ENCODE measurements around the gene OSBPL10. TPM values are rescaled to one million over a fixed set of nuclear protein-coding genes. Genes with fewer than 3 reads are reported as not detected.

OSBPL10 gene
- total and polyA plus RNA-seq, 4 donors, result 3.9 to 33.0 (median 13.1) TPM

- no peaks in the 10 kb centered on the region for H3K9me3 ChIP-seq (ENCODE audit: control insufficient read depth in 4 of 4, insufficient read depth in 3 of 4, low read length in 3 of 4)
- peaks cover 0 to 20% (median 2%) of the 10 kb centered on the region in 5 donors for H3K4me1 ChIP-seq (ENCODE audit: control insufficient read depth in 5 of 5, insufficient read depth in 5 of 5, low read length in 5 of 5)
- H3K36me3 ChIP-seq (ENCODE audit: control insufficient read depth in 4 of 4, insufficient read depth in 4 of 4, low read length in 4 of 4), result no peaks in the 10 kb centered on the region
- H3K27ac ChIP-seq (ENCODE audit: low read depth in 1 of 2, low read length in 1 of 2), result no peak overlapping the region
- TF ChIP-seq CTCF (IDR thresholded peaks at IDR 0.05; ENCODE audit: control extremely low read depth, extremely low read depth), result no peak
- no peak for ATAC-seq (ENCODE audit: insufficient read depth, low FRiP score)
- no peak overlapping the region for H3K4me3 ChIP-seq
- H3K27me3 ChIP-seq (ENCODE audit: control insufficient read depth in 3 of 3, insufficient read depth in 3 of 3, low read length in 2 of 3), result no peaks in the 10 kb centered on the region
- no peak for DNase-seq
- H3K9ac ChIP-seq (ENCODE audit: insufficient read depth in 1 of 2, low read length in 2 of 2), result no peak overlapping the region
- 79 to 88% methylated on average over 2 of the region's 2 CpGs for WGBS, 2 donors
Measured at GRCh38 chr3:31977736-31978135, 3.3 kb downstream of the OSBPL10 start.

- Histone ChIP-seq H3K36me3 (ENCODE audit: control insufficient read depth in 4 of 4, insufficient read depth in 4 of 4, low read length in 4 of 4) (no peaks in the 10 kb centered on the region), H3K27me3 (ENCODE audit: control insufficient read depth in 3 of 3, insufficient read depth in 3 of 3, low read length in 2 of 3) (no peaks in the 10 kb centered on the region), H3K4me3 (no peak overlapping the region), H3K9ac (ENCODE audit: insufficient read depth in 1 of 2, low read length in 2 of 2) (no peak overlapping the region), H3K4me1 (ENCODE audit: control insufficient read depth in 5 of 5, insufficient read depth in 5 of 5, low read length in 5 of 5) (peaks cover 0 to 12% (median 2%) of the 10 kb centered on the region in 5 donors), H3K27ac (ENCODE audit: low read depth in 1 of 2, low read length in 1 of 2) (no peak overlapping the region), H3K9me3 (ENCODE audit: control insufficient read depth in 4 of 4, insufficient read depth in 3 of 4, low read length in 3 of 4) (no peaks in the 10 kb centered on the region)
- WGBS, 2 donors, result 92 to 97% methylated on average over 2 of the region's 2 CpGs
- DNase-seq (no peak), ATAC-seq (ENCODE audit: insufficient read depth, low FRiP score) (no peak)
- TF ChIP-seq CTCF (IDR thresholded peaks at IDR 0.05; ENCODE audit: control extremely low read depth, extremely low read depth), result no peak
Measured at GRCh38 chr3:31976302-31976701, 4.8 kb downstream of the OSBPL10 start.

GRCh38 chr3:31974964-31975363 lies 6.1 kb downstream of the OSBPL10 start:
- no peaks in the 10 kb centered on the region for H3K36me3 ChIP-seq (ENCODE audit: control insufficient read depth in 4 of 4, insufficient read depth in 4 of 4, low read length in 4 of 4)
- 82 to 90% methylated on average over 5 of the region's 5 CpGs for WGBS, 2 donors

More at GRCh38 chr3:31974964-31975363, 6.1 kb downstream of the OSBPL10 start:
- Histone ChIP-seq H3K9me3 (ENCODE audit: control insufficient read depth in 4 of 4, insufficient read depth in 3 of 4, low read length in 3 of 4) (no peaks in the 10 kb centered on the region), H3K4me3 (no peak overlapping the region), H3K4me1 (ENCODE audit: control insufficient read depth in 5 of 5, insufficient read depth in 5 of 5, low read length in 5 of 5) (peaks cover 0 to 12% (median 2%) of the 10 kb centered on the region in 5 donors), H3K9ac (ENCODE audit: insufficient read depth in 1 of 2, low read length in 2 of 2) (no peak overlapping the region), H3K27ac (ENCODE audit: low read depth in 1 of 2, low read length in 1 of 2) (no peak overlapping the region), H3K27me3 (ENCODE audit: control insufficient read depth in 3 of 3, insufficient read depth in 3 of 3, low read length in 2 of 3) (no peaks in the 10 kb centered on the region)
- DNase-seq (no peak), ATAC-seq (ENCODE audit: insufficient read depth, low FRiP score) (no peak)
- no peak for TF ChIP-seq CTCF (IDR thresholded peaks at IDR 0.05; ENCODE audit: control extremely low read depth, extremely low read depth)
